ENCODE data around the gene MAP1LC3B.

MAP1LC3B gene

DNA sequence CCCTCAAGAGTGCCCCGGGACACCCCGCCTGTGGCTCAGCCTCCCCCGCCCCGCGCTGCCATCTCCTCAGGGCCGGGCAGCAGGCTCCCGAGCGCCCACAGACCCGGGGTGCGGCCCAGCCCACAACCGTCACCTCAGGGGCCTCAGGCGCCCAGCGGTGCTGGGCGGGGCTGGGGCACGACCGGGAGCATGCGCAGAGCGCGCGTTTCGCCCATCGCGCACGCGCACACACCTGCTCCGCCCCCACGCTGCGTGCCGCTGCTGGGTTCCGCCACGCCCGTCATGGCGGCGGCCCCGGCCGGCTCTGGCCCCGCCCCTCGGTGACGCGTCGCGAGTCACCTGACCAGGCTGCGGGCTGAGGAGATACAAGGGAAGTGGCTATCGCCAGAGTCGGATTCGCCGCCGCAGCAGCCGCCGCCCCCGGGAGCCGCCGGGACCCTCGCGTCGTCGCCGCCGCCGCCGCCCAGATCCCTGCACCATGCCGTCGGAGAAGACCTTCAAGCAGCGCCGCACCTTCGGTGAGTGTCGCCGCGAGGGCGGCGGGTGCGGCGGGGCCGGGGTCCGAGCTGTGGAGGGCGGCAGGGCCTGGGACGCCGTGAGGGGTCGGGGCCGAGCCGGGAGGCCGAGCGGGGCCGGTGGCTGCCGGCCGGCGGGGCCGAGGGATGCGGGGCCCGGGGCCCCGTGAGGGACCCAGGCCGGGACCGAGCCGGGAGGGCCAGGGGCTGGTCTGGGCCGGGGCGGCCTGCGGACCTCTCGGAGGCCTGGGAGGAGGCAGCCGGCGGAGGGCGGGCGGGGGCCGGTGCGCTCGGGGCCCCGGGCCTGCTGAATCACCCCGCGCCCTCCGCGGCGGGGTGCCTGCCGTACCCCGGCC is at the start of gene MAP1LC3B:
Gene MAP1LC3B, plus strand, starts transcription at position 387 of the 871 bp plus-strand sequence. Its CDS starts 92 bp downstream, at position 479.
- no peaks in the 10 kb centered on the region for H3K27me3 ChIP-seq (ENCODE audit: low read length)
- TF ChIP-seq EZH2phosphoT487 (conservative IDR thresholded peaks at IDR 0.05; ENCODE audit: low read length): no peak
- TF ChIP-seq, protein P1, sequence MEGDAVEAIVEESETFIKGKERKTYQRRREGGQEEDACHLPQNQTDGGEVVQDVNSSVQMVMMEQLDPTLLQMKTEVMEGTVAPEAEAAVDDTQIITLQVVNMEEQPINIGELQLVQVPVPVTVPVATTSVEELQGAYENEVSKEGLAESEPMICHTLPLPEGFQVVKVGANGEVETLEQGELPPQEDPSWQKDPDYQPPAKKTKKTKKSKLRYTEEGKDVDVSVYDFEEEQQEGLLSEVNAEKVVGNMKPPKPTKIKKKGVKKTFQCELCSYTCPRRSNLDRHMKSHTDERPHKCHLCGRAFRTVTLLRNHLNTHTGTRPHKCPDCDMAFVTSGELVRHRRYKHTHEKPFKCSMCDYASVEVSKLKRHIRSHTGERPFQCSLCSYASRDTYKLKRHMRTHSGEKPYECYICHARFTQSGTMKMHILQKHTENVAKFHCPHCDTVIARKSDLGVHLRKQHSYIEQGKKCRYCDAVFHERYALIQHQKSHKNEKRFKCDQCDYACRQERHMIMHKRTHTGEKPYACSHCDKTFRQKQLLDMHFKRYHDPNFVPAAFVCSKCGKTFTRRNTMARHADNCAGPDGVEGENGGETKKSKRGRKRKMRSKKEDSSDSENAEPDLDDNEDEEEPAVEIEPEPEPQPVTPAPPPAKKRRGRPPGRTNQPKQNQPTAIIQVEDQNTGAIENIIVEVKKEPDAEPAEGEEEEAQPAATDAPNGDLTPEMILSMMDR (IDR thresholded peaks at IDR 0.05; ENCODE audit: insufficient read depth, low read length, poor library complexity, severe bottlenecking): no peak
- H3K4me2 ChIP-seq (ENCODE audit: low read depth, low read length, poor library complexity, severe bottlenecking): peak within 1 kb of the TSS; percentile 75
- H3K79me2 ChIP-seq (ENCODE audit: insufficient read depth, low read length): peaks cover 43% of the 10 kb centered on the region
- no peaks in the 10 kb centered on the region for H3K36me3 ChIP-seq (ENCODE audit: low read length)
- no peaks in the 10 kb centered on the region for H3K9me3 ChIP-seq (ENCODE audit: insufficient read depth, low read length)
- no peaks in the 10 kb centered on the region for H3K9me2 ChIP-seq (replicated peaks; ENCODE audit: insufficient read depth, low read length)
- H3F3A ChIP-seq (ENCODE audit: insufficient read depth): peaks cover 27% of the 10 kb centered on the region
- H3K27ac ChIP-seq (ENCODE audit: low read depth, low read length): peak within 1 kb of the TSS; percentile 59
- H3K4me3 ChIP-seq (ENCODE audit: insufficient read depth, low read length, poor library complexity, severe bottlenecking): peak within 1 kb of the TSS; percentile 76
- H4K20me1 ChIP-seq (ENCODE audit: low read depth, low read length): peaks cover 7% of the 10 kb centered on the region; the same call in 1 of the 2 replicates
- peak within 1 kb of the TSS; percentile 86 for H3K9ac ChIP-seq (ENCODE audit: low read length)
- no peak within 1 kb of the TSS for H2AFZ ChIP-seq (ENCODE audit: low read depth, low read length, severe bottlenecking)

GRCh38 chr16:87342504-87342903 is 49.6 kb upstream of the MAP1LC3B start:
- TF ChIP-seq, protein P1 (IDR thresholded peaks at IDR 0.05; ENCODE audit: insufficient read depth, low read length, poor library complexity, severe bottlenecking): no peak
- no peak for TF ChIP-seq EZH2phosphoT487 (conservative IDR thresholded peaks at IDR 0.05; ENCODE audit: low read length)
- no peaks in the 10 kb centered on the region for H3F3A ChIP-seq (ENCODE audit: insufficient read depth)
- H3K27me3 ChIP-seq (ENCODE audit: low read length): no peaks in the 10 kb centered on the region
- H3K36me3 ChIP-seq (ENCODE audit: low read length): no peaks in the 10 kb centered on the region
- H3K27ac ChIP-seq (ENCODE audit: low read depth, low read length): no peak overlapping the region
- no peak overlapping the region for H3K4me3 ChIP-seq (ENCODE audit: insufficient read depth, low read length, poor library complexity, severe bottlenecking)
- H2AFZ ChIP-seq (ENCODE audit: low read depth, low read length, severe bottlenecking): no peak overlapping the region
- H3K4me2 ChIP-seq (ENCODE audit: low read depth, low read length, poor library complexity, severe bottlenecking): no peak overlapping the region
- H3K9me3 ChIP-seq (ENCODE audit: insufficient read depth, low read length): no peaks in the 10 kb centered on the region
- no peaks in the 10 kb centered on the region; the same call in 1 of the 2 replicates for H3K79me2 ChIP-seq (ENCODE audit: insufficient read depth, low read length)
- H3K9me2 ChIP-seq (replicated peaks; ENCODE audit: insufficient read depth, low read length): no peaks in the 10 kb centered on the region
- H3K9ac ChIP-seq (ENCODE audit: low read length): no peak overlapping the region
- no peaks in the 10 kb centered on the region for H4K20me1 ChIP-seq (ENCODE audit: low read depth, low read length)

- Histone ChIP-seq H3K79me2 (ENCODE audit: insufficient read depth, low read length) (no peaks in the 10 kb centered on the region; the same call in 1 of the 2 replicates), H3K9me3 (ENCODE audit: insufficient read depth, low read length) (no peaks in the 10 kb centered on the region), H3K36me3 (ENCODE audit: low read length) (no peaks in the 10 kb centered on the region), H3K4me3 (ENCODE audit: insufficient read depth, low read length, poor library complexity, severe bottlenecking) (no peak overlapping the region), H3K9me2 (replicated peaks; ENCODE audit: insufficient read depth, low read length) (no peaks in the 10 kb centered on the region), H3K4me2 (ENCODE audit: low read depth, low read length, poor library complexity, severe bottlenecking) (no peak overlapping the region), H2AFZ (ENCODE audit: low read depth, low read length, severe bottlenecking) (no peak overlapping the region), H3F3A (ENCODE audit: insufficient read depth) (no peaks in the 10 kb centered on the region), H3K9ac (ENCODE audit: low read length) (no peak overlapping the region), H4K20me1 (ENCODE audit: low read depth, low read length) (no peaks in the 10 kb centered on the region), H3K27ac (ENCODE audit: low read depth, low read length) (no peak overlapping the region), H3K27me3 (ENCODE audit: low read length) (no peaks in the 10 kb centered on the region)
- no peak for TF ChIP-seq EZH2phosphoT487 (conservative IDR thresholded peaks at IDR 0.05; ENCODE audit: low read length)
- TF ChIP-seq, protein P1 (IDR thresholded peaks at IDR 0.05; ENCODE audit: insufficient read depth, low read length, poor library complexity, severe bottlenecking): no peak
Observed at GRCh38 chr16:87342978-87343752, 49.0 kb upstream of the MAP1LC3B start.
